Hematopoietic multipotent progenitor cell treated with erythropoietin and hydrocortisone succinate and interleukin-3 and kit ligand, for 8 days (in vitro differentiated cells): ENCODE results near the gene EPB42.
A peak's percentile ranks its signal among the peaks of the same experiment; 100 is the strongest.
"Not testable (repeated sequence)": the region's sequence is repeated elsewhere in the genome, so short reads cannot be mapped to it uniquely, and the experiment has no call there.

Experiments used
- DNase-seq: peaks from one replicate; pipeline ENCODE4 v3.0.0-alpha.2; 2015

EPB42 gene

GRCh38 chr15:43239732-43240491 lies 19.1 kb upstream of the EPB42 start:
- peak; percentile 36 for DNase-seq

GRCh38 chr15:43238671-43239131 lies 17.9 kb upstream of the EPB42 start:
- DNase-seq = no peak

GRCh38 chr15:43237842-43238470 lies 17.1 kb upstream of the EPB42 start:
- no peak for DNase-seq

GRCh38 chr15:43235536-43235935 lies 14.7 kb upstream of the EPB42 start:
- no peak for DNase-seq

GRCh38 chr15:43232289-43232874 lies 11.6 kb upstream of the EPB42 start:
- no peak for DNase-seq

GRCh38 chr15:43230640-43231115 lies 9.9 kb upstream of the EPB42 start:
- DNase-seq = peak; percentile 25

- DNase-seq = no peak
Observed at GRCh38 chr15:43229977-43230376, 9.2 kb upstream of the EPB42 start.

- DNase-seq = no peak
Observed at GRCh38 chr15:43226436-43227305, 5.9 kb upstream of the EPB42 start.

- DNase-seq = not testable (repeated sequence)
Observed at GRCh38 chr15:43225950-43226255, 5.1 kb upstream of the EPB42 start.

GRCh38 chr15:43225201-43225949 lies 4.6 kb upstream of the EPB42 start:
- peak; percentile 92 for DNase-seq

- DNase-seq = no peak
Observed at GRCh38 chr15:43221422-43221821, 604 bp upstream of the EPB42 start.

GRCh38 chr15:43219929-43220928 lies 589 bp downstream of the EPB42 start:
- no peak for DNase-seq

GRCh38 chr15:43218908-43219706 lies 1.7 kb downstream of the EPB42 start:
- peak; percentile 86 for DNase-seq

- no peak for DNase-seq
Observed at GRCh38 chr15:43215961-43216360, 4.9 kb downstream of the EPB42 start.

- DNase-seq = no peak
Observed at GRCh38 chr15:43214592-43215295, 6.1 kb downstream of the EPB42 start.

- no peak for DNase-seq
Observed at GRCh38 chr15:43214169-43214568, 6.6 kb downstream of the EPB42 start.

- no peak for DNase-seq
Observed at GRCh38 chr15:43213466-43213865, 7.4 kb downstream of the EPB42 start.

- DNase-seq = no peak
Observed at GRCh38 chr15:43212951-43213350, 7.9 kb downstream of the EPB42 start.

- no peak for DNase-seq
Observed at GRCh38 chr15:43212299-43212698, 8.5 kb downstream of the EPB42 start.
